D721Med (cell line): Measurements from ENCODE around the gene PLEKHD1.

Experiments used
- DNase-seq: peaks from one replicate; pipeline ENCODE4 v3.0.0; 2011; ENCODE audit warnings: low spot score; ENCODE audit not compliant: insufficient read length
- FAIRE-seq: peaks from 2 replicates; lab custom pipeline; 2011; peaks lifted over from hg19 to GRCh38; lab: Jason Lieb, UNC
- TF ChIP-seq, protein P1 (sequence below): IDR thresholded peaks from 2 replicates; pipeline ENCODE4 v1.5.1; 2012; ENCODE audit warnings: mild to moderate bottlenecking, control low read depth; ENCODE audit not compliant: insufficient read depth; ENCODE audit errors: missing control alignments

The PLEKHD1 gene

DNA sequence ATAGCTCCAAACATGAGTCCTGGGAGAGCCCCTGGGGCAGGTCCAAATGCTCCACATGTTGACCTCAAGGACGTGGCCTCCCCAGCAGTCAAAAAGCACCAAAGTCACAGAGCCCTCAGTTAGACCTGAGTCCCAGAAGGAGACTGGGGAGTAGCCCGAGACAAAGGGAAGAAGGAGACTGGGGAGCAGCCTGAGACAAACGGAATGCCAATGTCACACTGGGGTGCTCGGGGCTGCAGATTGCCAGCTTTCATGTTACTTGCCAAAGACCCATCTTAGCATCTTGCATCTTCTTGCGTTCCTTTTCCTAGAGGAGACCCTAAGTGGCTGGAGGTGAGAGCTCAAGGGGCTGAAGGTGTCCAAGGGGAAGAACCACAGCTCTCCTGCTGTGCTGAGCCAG lies 14.9 kb downstream of the PLEKHD1 start:
- TF ChIP-seq, protein P1, sequence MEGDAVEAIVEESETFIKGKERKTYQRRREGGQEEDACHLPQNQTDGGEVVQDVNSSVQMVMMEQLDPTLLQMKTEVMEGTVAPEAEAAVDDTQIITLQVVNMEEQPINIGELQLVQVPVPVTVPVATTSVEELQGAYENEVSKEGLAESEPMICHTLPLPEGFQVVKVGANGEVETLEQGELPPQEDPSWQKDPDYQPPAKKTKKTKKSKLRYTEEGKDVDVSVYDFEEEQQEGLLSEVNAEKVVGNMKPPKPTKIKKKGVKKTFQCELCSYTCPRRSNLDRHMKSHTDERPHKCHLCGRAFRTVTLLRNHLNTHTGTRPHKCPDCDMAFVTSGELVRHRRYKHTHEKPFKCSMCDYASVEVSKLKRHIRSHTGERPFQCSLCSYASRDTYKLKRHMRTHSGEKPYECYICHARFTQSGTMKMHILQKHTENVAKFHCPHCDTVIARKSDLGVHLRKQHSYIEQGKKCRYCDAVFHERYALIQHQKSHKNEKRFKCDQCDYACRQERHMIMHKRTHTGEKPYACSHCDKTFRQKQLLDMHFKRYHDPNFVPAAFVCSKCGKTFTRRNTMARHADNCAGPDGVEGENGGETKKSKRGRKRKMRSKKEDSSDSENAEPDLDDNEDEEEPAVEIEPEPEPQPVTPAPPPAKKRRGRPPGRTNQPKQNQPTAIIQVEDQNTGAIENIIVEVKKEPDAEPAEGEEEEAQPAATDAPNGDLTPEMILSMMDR, result no peak
- no peak for FAIRE-seq
- DNase-seq, result no peak

DNA sequence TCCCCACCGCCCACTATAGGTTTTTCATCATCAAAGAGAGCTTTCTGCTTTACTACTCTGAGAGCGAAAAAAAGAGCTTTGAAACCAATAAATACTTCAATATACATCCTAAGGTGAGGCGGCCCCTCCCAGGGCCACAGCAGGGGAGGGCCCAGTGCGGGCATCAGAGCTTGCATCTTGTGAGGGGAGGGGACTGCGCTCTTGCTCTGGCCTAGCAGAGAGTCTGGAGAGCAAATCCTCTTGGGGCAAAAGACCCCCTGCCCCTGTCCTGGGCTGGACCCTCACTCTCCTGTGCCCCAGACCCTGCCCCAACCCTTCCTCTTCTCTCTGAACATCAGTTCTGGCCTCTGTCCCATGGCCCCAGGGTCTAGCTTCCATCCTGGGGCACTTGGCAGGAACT lies 15.6 kb downstream of the PLEKHD1 start:
- TF ChIP-seq, protein P1, result no peak
- FAIRE-seq (no peak), DNase-seq (no peak)

DNA sequence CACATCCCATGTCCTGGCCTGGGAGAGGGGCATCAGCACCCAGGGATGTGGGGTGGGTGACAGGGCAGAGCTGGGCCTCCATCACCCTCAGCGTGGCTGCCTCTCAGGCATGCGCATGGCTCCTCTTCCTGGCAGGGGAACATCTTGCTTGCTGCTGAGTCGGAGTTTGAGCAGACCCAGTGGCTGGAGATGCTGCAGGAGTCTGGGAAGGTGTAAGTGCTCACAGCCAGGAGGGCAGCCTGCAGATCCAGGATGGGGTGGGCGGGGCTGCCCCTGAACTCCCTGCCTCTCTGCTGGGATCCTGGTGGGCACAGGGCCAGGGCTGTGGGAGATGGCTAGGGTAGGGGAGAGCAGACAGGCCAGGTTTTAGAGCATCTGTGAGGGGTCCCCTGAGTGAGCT lies 16.2 kb downstream of the PLEKHD1 start:
- TF ChIP-seq, protein P1, result no peak
- FAIRE-seq (no peak), DNase-seq (no peak)

DNA sequence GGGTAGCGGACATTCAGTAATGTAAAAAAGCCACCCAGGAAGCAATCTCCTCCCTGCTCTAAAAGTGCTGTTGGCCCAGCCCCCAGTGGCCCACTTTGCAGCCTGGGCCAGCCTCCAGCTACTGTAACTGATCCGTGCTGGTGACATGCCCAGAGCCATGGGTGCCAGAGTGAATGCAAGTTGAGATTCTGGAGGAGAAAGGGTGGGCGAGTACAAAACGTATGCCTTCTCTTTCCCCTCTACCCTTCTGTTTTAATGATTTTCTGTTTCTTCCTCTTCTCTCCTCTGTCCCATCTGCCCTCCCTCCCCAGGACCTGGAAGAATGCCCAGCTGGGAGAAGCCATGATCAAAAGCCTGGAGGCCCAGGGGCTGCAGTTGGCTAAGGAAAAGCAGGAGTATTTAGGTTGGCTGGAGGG lies 16.9 kb downstream of the PLEKHD1 start:
- TF ChIP-seq, protein P1, result no peak
- FAIRE-seq (no peak), DNase-seq (no peak)

DNA sequence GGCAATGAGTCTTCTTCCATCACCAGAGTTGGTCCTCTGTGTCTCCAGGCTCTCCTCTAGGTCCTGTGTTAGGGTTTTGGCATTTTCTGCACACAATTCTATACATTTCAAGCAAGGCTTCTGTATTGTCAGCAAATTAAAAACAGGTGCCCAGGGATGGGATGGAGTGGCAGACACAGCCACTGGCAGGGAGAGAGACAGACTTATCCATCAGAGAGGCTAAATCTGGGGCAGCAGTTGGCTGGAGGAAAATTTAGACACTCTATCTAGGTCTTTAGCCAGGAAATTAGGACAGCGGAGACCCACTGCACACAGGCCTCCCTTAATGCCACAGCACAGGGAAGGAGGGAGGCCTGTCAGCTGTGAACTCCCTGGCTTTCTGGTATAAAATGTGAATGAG lies 20.2 kb downstream of the PLEKHD1 start:
- TF ChIP-seq, protein P1, result no peak
- FAIRE-seq, result no peak
- no peak for DNase-seq

DNA sequence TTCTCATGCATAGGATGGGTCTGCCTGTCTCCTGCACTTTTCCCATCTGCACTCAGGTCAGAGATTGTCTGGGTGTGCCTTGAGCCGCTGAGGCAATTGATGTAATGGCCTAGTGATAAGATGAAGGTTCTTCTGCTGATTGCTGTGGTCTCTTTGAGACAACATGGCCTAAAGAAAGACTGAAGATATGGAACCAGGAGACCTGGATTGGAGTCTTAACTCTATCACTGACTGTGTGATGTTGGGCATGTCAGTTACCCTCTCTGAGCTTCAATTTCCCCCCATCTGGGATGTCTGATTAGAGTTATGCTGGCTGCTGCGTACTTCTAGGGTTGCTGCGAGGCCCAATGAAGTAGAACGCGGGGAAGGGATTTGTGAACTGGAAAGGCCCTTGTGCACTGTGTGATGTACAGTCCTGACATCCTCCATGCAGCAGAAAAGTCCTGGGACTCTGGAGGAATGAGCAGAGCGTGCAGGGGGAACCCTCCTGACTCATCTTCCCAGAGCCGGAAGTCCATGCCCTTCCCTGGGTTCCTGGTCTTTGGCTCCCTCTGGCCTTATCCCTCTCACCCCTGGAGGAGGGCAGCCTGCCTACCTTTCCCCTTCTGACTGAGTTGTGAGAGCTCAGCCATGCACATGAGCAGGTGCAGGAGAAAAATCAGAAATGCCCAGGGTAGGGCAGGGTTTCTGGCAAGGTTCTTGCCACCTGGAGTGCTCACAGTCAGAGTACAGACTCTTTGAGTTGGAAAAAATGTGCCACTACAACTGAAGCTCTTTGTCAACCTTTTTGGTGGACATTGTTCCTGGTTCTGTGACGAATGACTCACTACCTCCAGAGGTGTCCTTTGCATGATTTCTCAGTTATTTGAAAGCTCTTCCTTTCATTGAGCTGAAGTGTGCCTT lies 21.1 kb downstream of the PLEKHD1 start:
- TF ChIP-seq, protein P1, result no peak
- FAIRE-seq, result no peak
- DNase-seq, result no peak

DNA sequence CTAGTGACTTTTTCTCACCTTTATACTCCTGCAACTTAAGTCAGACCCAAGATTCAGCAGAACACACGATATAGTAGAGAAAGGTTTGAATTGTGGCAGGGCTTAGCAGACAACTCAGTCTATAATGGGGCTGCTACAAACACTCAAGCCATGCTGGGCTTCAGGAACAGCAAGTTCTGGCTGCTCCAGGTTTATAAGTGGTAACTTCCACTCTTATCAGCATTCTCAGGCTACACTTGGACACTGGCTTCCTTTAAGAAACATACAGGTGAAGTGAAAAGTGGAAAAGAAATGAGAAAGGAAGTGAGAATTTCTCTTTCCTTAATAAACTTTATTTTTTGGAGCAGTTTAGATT lies 21.7 kb downstream of the PLEKHD1 start:
- FAIRE-seq (no peak), DNase-seq (no peak)
- TF ChIP-seq, protein P1, result no peak
